ENCODE data around the gene RPS27. TPM values are rescaled to one million over a fixed set of nuclear protein-coding genes. Genes with fewer than 3 reads are reported as not detected.
"Not testable (repeated sequence)": the region's sequence is repeated elsewhere in the genome, so short reads cannot be mapped to it uniquely, and the experiment has no call there.

RPS27 gene
- total RNA-seq, 4 donors from 2014 or later: 1,269 to 1,948 (median 1,828) TPM

DNA sequence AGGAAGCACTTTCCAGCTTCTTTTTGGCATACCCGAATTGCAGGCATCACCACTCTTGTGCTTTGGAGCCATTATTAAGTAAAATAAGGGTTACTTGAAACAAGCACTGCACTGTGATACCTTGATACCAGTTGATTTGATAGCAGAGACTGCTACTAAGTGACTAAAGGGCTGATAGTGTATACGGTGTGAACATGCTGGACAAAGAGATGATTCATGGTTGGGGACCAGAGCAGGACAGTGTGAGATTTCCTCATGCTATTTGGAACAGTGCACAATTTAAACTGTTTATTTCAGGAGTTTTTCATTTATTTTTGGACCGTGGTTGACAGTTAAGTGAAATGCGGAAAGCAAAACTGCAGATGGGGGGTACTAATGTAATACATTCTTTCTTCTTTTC is 9.9 kb downstream of the RPS27 start:
- TF ChIP-seq, protein P1, sequence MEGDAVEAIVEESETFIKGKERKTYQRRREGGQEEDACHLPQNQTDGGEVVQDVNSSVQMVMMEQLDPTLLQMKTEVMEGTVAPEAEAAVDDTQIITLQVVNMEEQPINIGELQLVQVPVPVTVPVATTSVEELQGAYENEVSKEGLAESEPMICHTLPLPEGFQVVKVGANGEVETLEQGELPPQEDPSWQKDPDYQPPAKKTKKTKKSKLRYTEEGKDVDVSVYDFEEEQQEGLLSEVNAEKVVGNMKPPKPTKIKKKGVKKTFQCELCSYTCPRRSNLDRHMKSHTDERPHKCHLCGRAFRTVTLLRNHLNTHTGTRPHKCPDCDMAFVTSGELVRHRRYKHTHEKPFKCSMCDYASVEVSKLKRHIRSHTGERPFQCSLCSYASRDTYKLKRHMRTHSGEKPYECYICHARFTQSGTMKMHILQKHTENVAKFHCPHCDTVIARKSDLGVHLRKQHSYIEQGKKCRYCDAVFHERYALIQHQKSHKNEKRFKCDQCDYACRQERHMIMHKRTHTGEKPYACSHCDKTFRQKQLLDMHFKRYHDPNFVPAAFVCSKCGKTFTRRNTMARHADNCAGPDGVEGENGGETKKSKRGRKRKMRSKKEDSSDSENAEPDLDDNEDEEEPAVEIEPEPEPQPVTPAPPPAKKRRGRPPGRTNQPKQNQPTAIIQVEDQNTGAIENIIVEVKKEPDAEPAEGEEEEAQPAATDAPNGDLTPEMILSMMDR (IDR thresholded peaks at IDR 0.05 in 4 of 5, conservative IDR thresholded peaks at IDR 0.05 in 1 of 5): no peak
- TF ChIP-seq POLR2A (IDR thresholded peaks at IDR 0.05): no peak
- Histone ChIP-seq H3K36me3 (no peaks in the 10 kb centered on the region), H3K9me3 (no peaks in the 10 kb centered on the region), H3K4me3 (no peak overlapping the region), H3K27me3 (no peaks in the 10 kb centered on the region), H3K4me1 (no peaks in the 10 kb centered on the region), H3K27ac (no peak overlapping the region)
- in situ Hi-C loops (cut with MboI; ENCODE audit: low sequenced_read_pairs in 4 of 4) (loop anchor here in 2 of 4 donors (25.0 kb wide), 2 partner anchors 312 to 638 kb away; partner anchors contain the start of genes AQP10 (in 1 of the 2) and S100A9 (in 1 of the 2)), intact Hi-C loops (cut with DNase I; ENCODE audit: low total_unique reads) (no loop called here)
- no peak for DNase-seq
- no peak for ATAC-seq

DNA sequence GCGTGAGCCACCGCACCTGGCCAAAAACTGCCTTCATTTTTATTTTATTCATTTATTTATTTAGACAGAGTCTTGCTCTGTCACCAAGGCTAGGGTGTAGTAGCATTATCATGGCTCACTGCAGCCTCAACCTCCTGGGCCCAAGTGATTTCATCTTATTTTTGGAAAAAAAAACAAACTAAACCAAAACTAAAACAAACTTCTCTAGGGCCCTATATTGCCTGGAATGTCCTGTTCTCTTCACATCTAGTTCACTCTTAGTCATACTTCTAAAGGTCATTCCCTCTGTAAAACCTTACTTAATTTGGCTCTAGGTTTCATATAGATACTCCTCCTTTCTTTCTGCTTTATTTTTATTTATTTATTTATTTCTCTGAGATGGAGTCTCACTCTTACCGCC is 15.6 kb downstream of the RPS27 start:
- TF ChIP-seq, protein P1 (IDR thresholded peaks at IDR 0.05 in 4 of 5, conservative IDR thresholded peaks at IDR 0.05 in 1 of 5): no peak
- no peak for TF ChIP-seq POLR2A (IDR thresholded peaks at IDR 0.05)
- no peak overlapping the region for H3K4me3 ChIP-seq

GRCh38 chr1:154012129-154012528 is 21.6 kb downstream of the RPS27 start:
- no peak overlapping the region for H3K4me3 ChIP-seq
- in situ Hi-C loops (cut with MboI; ENCODE audit: low sequenced_read_pairs in 4 of 4): loop anchor here in 2 of 4 donors (25.0 kb wide), 2 partner anchors 300 to 650 kb away; partner anchors contain the start of genes AQP10 (in 1 of the 2) and S100A9 (in 1 of the 2)
- intact Hi-C loops (cut with DNase I; ENCODE audit: low total_unique reads): no loop called here
- H3K27ac ChIP-seq: no peak overlapping the region
- no peaks in the 10 kb centered on the region for H3K9me3 ChIP-seq
- TF ChIP-seq POLR2A (IDR thresholded peaks at IDR 0.05): no peak
- H3K27me3 ChIP-seq: no peaks in the 10 kb centered on the region
- DNase-seq (no peak), ATAC-seq (no peak)
- H3K4me1 ChIP-seq: no peaks in the 10 kb centered on the region
- H3K36me3 ChIP-seq: no peaks in the 10 kb centered on the region

More for the DNA sequence above, 15.6 kb downstream of the RPS27 start:
- Histone ChIP-seq H3K27me3 (no peaks in the 10 kb centered on the region), H3K4me1 (no peaks in the 10 kb centered on the region), H3K36me3 (no peaks in the 10 kb centered on the region), H3K27ac (no peak overlapping the region), H3K9me3 (no peaks in the 10 kb centered on the region)
- intact Hi-C loops (cut with DNase I; ENCODE audit: low total_unique reads): no loop called here
- ATAC-seq (no peak), DNase-seq (no peak)
- in situ Hi-C loops (cut with MboI; ENCODE audit: low sequenced_read_pairs in 4 of 4): loop anchor here in 2 of 4 donors (25.0 kb wide), 2 partner anchors 306 to 644 kb away; partner anchors contain the start of genes AQP10 (in 1 of the 2) and S100A9 (in 1 of the 2)

DNA sequence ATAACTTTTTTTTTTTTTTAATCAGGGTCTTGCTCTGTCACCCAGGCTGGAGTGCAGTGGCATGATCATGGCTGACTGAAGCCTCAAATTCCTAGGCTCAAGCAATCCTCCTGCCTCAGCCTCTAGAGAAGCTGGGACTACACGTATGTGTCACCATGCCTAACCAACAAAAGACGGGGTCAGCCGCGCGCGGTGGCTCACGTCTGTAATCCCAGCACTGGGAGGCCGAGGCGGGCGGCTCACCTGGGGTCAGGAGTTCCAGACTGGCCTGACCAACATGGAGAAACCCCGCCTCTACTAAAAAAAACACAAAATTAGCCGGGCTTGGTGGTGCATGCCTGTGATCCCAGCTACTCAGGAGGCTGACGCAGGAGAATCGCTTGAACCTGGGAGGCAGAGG is 22.0 kb downstream of the RPS27 start:
- ATAC-seq; H3K4me3 ChIP-seq; H3K27me3 ChIP-seq; H3K27ac ChIP-seq; H3K4me1 ChIP-seq; intact Hi-C loops (cut with DNase I; ENCODE audit: low total_unique reads); H3K9me3 ChIP-seq; H3K36me3 ChIP-seq; DNase-seq: not testable (repeated sequence)
- in situ Hi-C loops (cut with MboI; ENCODE audit: low sequenced_read_pairs in 4 of 4): loop anchor here in 2 of 4 donors (25.0 kb wide), 2 partner anchors 300 to 650 kb away; partner anchors contain the start of genes AQP10 (in 1 of the 2) and S100A9 (in 1 of the 2)

DNA sequence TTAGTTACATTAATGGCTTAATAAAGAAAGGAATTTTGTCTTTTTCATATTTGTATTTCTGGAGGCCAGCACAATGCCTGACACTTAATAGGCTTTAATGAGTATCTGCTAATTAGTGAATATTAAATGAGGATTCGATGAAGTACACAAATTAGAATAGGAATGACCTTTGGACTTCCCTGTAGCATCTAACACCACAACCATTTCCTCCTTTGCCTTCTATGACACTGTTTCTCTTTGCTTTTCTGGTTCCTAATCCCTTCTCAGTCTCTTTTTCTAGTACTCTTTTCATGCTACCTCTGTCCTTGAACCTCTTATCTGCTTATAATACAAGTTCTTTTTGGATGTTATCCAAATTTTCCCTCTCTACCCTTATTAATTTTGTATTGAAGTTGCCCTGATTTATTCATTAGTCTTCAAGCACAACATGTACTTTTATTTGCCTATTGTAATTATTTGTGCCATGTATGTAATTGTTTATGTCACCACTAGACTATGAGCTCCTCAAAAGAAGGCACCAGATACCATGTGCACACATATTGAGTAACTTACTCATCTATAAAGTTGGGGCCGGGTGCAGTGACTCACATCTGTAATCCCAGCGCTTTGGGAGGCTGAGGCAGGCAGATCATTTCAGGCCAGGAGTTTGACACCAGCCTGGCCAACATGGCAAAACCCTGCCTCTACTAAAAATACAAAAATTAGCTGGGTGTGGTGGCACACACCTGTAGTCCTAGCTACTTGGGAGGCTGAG is 23.8 kb downstream of the RPS27 start:
- DNase-seq: no peak
- TF ChIP-seq, protein P1 (IDR thresholded peaks at IDR 0.05 in 4 of 5, conservative IDR thresholded peaks at IDR 0.05 in 1 of 5): no peak
- TF ChIP-seq POLR2A (IDR thresholded peaks at IDR 0.05): no peak
- intact Hi-C loops (cut with DNase I; ENCODE audit: low total_unique reads) (no loop called here), in situ Hi-C loops (cut with MboI; ENCODE audit: low sequenced_read_pairs in 4 of 4) (loop anchor here in 2 of 4 donors (25.0 kb wide), 2 partner anchors 298 to 652 kb away; partner anchors contain the start of genes AQP10 (in 1 of the 2) and S100A9 (in 1 of the 2))
- no peaks in the 10 kb centered on the region for H3K4me1 ChIP-seq
- no peaks in the 10 kb centered on the region for H3K27me3 ChIP-seq
- H3K27ac ChIP-seq: no peak overlapping the region
- ATAC-seq: no peak
- H3K36me3 ChIP-seq: no peaks in the 10 kb centered on the region
- H3K4me3 ChIP-seq: no peak overlapping the region
- no peaks in the 10 kb centered on the region for H3K9me3 ChIP-seq

Measured in gastrocnemius medialis (tissue), 4 donors.